OCI-LY3 (cell line): ENCODE data around the gene SUSD4.

Experiments used
- H2AFZ ChIP-seq: fragments of 200-600, 300-600 bp; shearing (Covaris generic); 2 replicates; pipeline ENCODE4 v1.6.0; 2014; ENCODE audit warnings: antibody characterized with exemption, low read depth, low read length
- H3K27ac ChIP-seq: fragments of 200-600, 300-600 bp; sonication (generic); 2 replicates; pipeline ENCODE4 v1.5.1; 2014; ENCODE audit warnings: mild to moderate bottlenecking, low read length, moderate library complexity, mixed read lengths
- H3K27me3 ChIP-seq: fragments of 200-600, 300-600 bp; sonication (generic); 2 replicates; pipeline ENCODE4 v1.6.1; 2014; ENCODE audit warnings: low read depth, low read length, mixed read lengths
- H3K36me3 ChIP-seq: fragments of 200-600, 300-600 bp; sonication (generic); replicated peaks from 2 replicates; pipeline ENCODE3; 2014; ENCODE audit warnings: low read depth, low read length, mixed read lengths
- H3K4me1 ChIP-seq: fragments of 300-600, 200-600 bp; sonication (generic); 2 replicates; pipeline ENCODE4 v1.6.1; 2014; ENCODE audit warnings: low read length, mixed read lengths
- H3K4me2 ChIP-seq: fragments of 200-600, 300-600 bp; sonication (generic); 2 replicates; pipeline ENCODE4 v1.6.1; 2014; ENCODE audit warnings: low read length, mixed read lengths
- H3K4me3 ChIP-seq: fragments of 300-600, 200-600 bp; sonication (generic); 2 replicates; pipeline ENCODE4 v1.5.1; 2014; ENCODE audit warnings: antibody characterized with exemption, mild to moderate bottlenecking, low read length, moderate library complexity
- H3K79me2 ChIP-seq: fragments of 300-600, 200-600 bp; shearing (Covaris generic); 2 replicates; pipeline ENCODE4 v1.6.1; 2014; ENCODE audit warnings: mild to moderate bottlenecking, low read length, mixed read lengths
- H3K9ac ChIP-seq: fragments of 300-600, 200-600 bp; shearing (Covaris generic); 2 replicates; pipeline ENCODE4 v1.6.0; 2014; ENCODE audit warnings: mild to moderate bottlenecking, low read length, moderate library complexity
- H3K9me3 ChIP-seq: fragments of 200-600, 300-600 bp; shearing (Covaris generic); 2 replicates; pipeline ENCODE4 v1.6.1; 2014; ENCODE audit warnings: low read length, mixed read lengths; ENCODE audit not compliant: insufficient read depth
- H4K20me1 ChIP-seq: fragments of 200-600, 300-600 bp; sonication (generic); 2 replicates; pipeline ENCODE4 v1.6.1; 2016; ENCODE audit warnings: low read length, mixed read lengths; ENCODE audit not compliant: insufficient read depth
- CTCF ChIP-seq: fragments of 200-600, 300-600 bp; sonication (generic); IDR thresholded peaks from 2 replicates; pipeline ENCODE4 v1.5.1; 2014; ENCODE audit warnings: antibody characterized with exemption, low read length, low read depth
- EZH2phosphoT487 ChIP-seq: fragments of 200-600 bp; shearing (Covaris generic); IDR thresholded peaks from 2 replicates; pipeline ENCODE4 v1.6.1; 2018; ENCODE audit warnings: antibody characterized with exemption, mixed run types, low read depth

Gene SUSD4

GRCh38 chr1:223180731-223181321 is 183.2 kb downstream of the SUSD4 start:
- Histone ChIP-seq H3K4me2 (no peak overlapping the region), H3K79me2 (no peaks in the 10 kb centered on the region), H3K36me3 (no peaks in the 10 kb centered on the region), H3K4me3 (no peak overlapping the region), H3K4me1 (no peaks in the 10 kb centered on the region), H3K9me3 (no peaks in the 10 kb centered on the region), H3K27ac (no peak overlapping the region), H4K20me1 (no peaks in the 10 kb centered on the region), H2AFZ (no peak overlapping the region), H3K9ac (no peak overlapping the region), H3K27me3 (peaks cover 60% of the 10 kb centered on the region)
- no peak for TF ChIP-seq EZH2phosphoT487
- no peak for TF ChIP-seq CTCF

GRCh38 chr1:223179786-223180185 is 184.2 kb downstream of the SUSD4 start:
- H2AFZ ChIP-seq = no peak overlapping the region
- H3K27me3 ChIP-seq = peaks cover 56% of the 10 kb centered on the region
- H3K27ac ChIP-seq = no peak overlapping the region
- no peaks in the 10 kb centered on the region for H3K9me3 ChIP-seq
- no peaks in the 10 kb centered on the region for H3K36me3 ChIP-seq
- H3K4me2 ChIP-seq = no peak overlapping the region
- no peak overlapping the region for H3K9ac ChIP-seq
- no peak for TF ChIP-seq EZH2phosphoT487
- no peak for TF ChIP-seq CTCF
- H3K4me1 ChIP-seq = no peaks in the 10 kb centered on the region
- no peaks in the 10 kb centered on the region for H3K79me2 ChIP-seq
- H4K20me1 ChIP-seq = no peaks in the 10 kb centered on the region
- H3K4me3 ChIP-seq = no peak overlapping the region

- H3K79me2 ChIP-seq = no peaks in the 10 kb centered on the region
- H3K27me3 ChIP-seq = peaks cover 54% of the 10 kb centered on the region
- no peak overlapping the region for H2AFZ ChIP-seq
- no peak overlapping the region for H3K27ac ChIP-seq
- no peak overlapping the region for H3K9ac ChIP-seq
- no peaks in the 10 kb centered on the region for H3K9me3 ChIP-seq
- no peaks in the 10 kb centered on the region for H4K20me1 ChIP-seq
- no peak overlapping the region for H3K4me2 ChIP-seq
- no peak overlapping the region for H3K4me3 ChIP-seq
- no peaks in the 10 kb centered on the region for H3K4me1 ChIP-seq
- no peaks in the 10 kb centered on the region for H3K36me3 ChIP-seq
- TF ChIP-seq EZH2phosphoT487 = no peak
- no peak for TF ChIP-seq CTCF
Measured at GRCh38 chr1:223179280-223179679, 184.7 kb downstream of the SUSD4 start.

- H3K9me3 ChIP-seq = no peaks in the 10 kb centered on the region
- H3K79me2 ChIP-seq = no peaks in the 10 kb centered on the region
- no peak overlapping the region for H2AFZ ChIP-seq
- H3K4me1 ChIP-seq = no peaks in the 10 kb centered on the region
- no peaks in the 10 kb centered on the region for H4K20me1 ChIP-seq
- peaks cover 43% of the 10 kb centered on the region for H3K27me3 ChIP-seq
- H3K27ac ChIP-seq = no peak overlapping the region
- H3K4me2 ChIP-seq = no peak overlapping the region
- H3K36me3 ChIP-seq = no peaks in the 10 kb centered on the region
- no peak for TF ChIP-seq CTCF
- no peak for TF ChIP-seq EZH2phosphoT487
- no peak overlapping the region for H3K4me3 ChIP-seq
- no peak overlapping the region for H3K9ac ChIP-seq
Measured at GRCh38 chr1:223177681-223178080, 186.3 kb downstream of the SUSD4 start.
